Measurements from ENCODE around the gene PIM1.

DNA sequence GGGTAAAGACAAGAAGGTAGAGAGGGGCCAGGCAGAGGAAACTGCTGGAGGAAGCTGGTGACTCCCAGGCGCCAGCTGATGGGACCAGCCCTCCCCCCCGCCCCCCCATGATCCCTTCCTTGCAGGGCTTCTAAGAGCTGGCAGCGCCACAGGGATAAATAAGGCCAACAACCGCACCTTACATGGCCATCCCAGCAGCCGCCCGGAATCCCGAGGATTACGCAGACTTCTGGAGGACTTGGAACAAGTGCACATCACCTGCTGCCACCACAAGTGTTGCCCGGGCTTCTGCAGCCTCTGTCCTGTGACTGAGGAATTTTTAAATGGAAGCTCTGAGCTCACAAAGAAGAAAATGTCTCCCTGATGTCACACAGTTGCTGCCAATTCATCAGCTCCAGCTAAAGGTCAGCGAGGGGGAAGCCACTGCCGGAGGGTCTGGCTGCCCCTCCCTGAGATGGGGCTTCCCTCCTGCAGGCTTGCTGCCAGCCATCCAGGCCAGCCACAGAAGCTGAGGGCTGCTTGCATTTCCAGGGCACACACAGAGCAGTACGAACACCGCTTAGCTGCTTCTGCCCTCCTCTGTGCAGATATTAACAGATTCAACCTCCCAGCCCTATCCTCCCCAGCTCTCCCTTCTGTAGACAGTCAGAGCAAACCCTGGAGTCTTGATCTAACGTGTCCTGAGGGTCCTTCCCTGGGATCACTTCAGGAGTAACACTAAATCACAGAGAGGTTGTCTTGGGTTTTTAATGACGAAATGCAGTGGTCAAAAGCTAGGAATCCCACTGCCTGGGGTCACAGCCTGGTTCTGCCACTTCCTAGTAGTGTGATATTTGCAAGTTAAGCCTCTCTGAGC, 38.6 kb upstream of the PIM1 start:
- TF ChIP-seq, protein P1, sequence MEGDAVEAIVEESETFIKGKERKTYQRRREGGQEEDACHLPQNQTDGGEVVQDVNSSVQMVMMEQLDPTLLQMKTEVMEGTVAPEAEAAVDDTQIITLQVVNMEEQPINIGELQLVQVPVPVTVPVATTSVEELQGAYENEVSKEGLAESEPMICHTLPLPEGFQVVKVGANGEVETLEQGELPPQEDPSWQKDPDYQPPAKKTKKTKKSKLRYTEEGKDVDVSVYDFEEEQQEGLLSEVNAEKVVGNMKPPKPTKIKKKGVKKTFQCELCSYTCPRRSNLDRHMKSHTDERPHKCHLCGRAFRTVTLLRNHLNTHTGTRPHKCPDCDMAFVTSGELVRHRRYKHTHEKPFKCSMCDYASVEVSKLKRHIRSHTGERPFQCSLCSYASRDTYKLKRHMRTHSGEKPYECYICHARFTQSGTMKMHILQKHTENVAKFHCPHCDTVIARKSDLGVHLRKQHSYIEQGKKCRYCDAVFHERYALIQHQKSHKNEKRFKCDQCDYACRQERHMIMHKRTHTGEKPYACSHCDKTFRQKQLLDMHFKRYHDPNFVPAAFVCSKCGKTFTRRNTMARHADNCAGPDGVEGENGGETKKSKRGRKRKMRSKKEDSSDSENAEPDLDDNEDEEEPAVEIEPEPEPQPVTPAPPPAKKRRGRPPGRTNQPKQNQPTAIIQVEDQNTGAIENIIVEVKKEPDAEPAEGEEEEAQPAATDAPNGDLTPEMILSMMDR (IDR thresholded peaks at IDR 0.05), result no peak
- no peak for TF ChIP-seq POLR2A (IDR thresholded peaks at IDR 0.05)

Data from lower leg skin (tissue), 3 donors.